GM18873 (cell line): ENCODE measurements around the gene ICAM4.
"Not testable (repeated sequence)": the region's sequence is repeated elsewhere in the genome, so short reads cannot be mapped to it uniquely, and the experiment has no call there.

Experiments
- ATAC-seq: cut with Tn5 transposase; IDR thresholded peaks from one replicate; pipeline ENCODE4 v1.9.1; 2021; ENCODE audit warnings: mild to moderate bottlenecking, moderate library complexity, moderate number of reproducible peaks; ENCODE audit not compliant: unreplicated experiment, low FRiP score

ICAM4 gene

GRCh38 chr19:10286803-10287737, at the start of gene ICAM4:
Gene ICAM4 (plus strand): TSS chr19:10286955. CDS start chr19:10287013, 58 bp downstream.
- ATAC-seq = no peak

- ATAC-seq = no peak
These were observed 49.1 kb upstream of the ICAM4 start for GRCh38 chr19:10237702-10238101.

GRCh38 chr19:10238172-10238783, 48.5 kb upstream of the ICAM4 start:
- ATAC-seq = no peak

DNA sequence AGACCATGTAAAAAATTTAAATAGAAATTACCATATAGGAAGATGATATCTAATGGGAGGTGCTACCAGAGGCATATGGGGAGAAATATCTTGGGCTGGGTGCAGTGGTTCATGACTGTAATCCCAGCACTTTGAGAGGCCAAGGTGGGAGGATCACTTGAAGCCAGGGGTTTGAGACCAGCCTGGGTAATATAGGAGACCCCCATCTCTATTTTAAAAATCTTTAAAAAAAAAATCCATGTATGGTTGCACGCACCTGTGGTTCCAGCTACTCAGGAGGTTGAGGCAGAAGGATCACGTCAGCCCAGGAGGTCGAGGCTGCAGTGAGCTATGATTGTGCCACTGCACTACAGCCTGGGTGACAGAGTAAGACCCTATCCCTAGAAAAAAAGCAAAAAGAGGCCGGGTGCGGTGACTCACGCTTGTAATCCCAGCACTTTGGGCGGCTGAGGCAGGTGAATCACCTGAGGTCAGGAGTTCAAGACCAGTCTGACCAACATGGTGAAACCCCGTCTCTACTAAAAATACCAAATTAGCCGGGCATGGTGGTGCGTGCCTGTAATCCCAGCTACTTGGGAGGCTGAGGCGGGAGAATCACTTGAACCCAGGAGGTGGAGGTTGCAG, 44.8 kb upstream of the ICAM4 start:
- ATAC-seq = not testable (repeated sequence)

DNA sequence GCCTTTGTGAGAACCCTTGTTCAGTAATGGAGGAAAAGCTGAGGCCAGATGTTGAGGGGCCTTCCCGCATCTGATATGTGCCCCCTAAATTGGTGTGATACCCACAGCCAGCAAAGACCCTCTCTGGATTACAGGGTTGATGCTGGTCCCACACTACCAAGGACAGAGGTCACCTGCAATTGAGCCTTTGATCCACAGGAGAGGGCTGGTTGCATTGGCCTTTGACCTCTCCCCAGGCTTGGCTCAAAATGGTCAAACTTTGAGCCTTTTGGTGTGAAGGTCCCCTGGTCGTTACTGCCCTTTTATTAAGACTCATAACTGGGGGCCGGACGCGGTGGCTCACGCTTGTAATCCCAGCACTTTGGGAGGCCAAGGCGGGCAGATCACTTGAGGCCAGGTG, 43.1 kb upstream of the ICAM4 start:
- no peak for ATAC-seq

DNA sequence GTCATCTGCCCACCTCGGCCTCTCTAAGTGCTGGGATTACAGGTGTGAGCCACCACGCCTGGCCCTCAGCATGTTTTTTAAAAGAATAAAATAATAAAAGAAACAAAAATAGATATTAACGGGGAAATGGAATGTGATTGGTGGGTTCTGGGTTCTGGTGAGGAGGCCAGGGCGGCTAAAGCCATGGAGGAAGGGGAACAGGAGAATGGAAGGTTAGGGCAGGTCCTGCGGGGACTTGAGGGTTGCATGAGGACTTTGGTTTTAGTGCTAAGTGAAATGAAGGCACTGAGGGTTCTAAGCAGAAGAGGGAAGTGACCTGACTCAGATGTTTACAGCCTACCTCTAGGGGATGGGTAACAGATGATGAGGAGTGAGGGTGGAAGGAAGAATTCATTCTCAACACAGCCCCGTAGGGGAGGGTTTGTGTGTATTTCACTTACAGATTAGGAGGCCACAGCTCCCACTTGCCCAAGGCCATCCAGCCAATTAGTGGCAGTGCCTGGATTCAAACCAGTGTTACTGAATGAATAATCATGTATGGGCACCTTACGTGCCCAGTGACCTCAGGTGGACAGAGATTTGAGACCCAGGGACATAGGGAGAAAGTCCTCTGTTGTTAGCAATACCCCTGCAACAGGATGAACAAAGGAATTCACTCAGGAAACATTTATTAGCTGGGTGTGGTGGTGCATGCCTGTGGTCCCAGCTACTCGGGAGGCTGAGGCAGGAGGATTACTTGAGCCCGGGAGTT, 41.4 kb upstream of the ICAM4 start:
- ATAC-seq = no peak

DNA sequence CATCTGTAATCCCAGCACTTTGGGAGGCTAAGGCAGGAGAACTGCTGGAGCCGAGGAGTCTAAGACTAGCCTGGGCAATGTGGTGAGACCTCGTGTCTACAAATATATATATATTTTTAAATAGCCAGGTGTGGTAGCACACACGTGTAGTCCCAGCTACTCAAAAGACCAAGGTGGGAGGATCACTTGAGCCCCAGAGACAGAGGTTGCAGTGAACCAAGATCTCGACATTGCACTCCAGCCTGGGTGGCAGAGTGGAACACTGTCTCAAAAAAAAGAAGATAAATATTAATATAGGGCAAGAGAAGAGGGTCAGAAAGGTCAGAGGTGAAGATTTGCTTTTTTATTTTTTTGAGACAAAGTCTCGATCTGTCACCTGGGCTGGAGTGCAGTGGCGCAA, 40.2 kb upstream of the ICAM4 start:
- ATAC-seq = no peak

GRCh38 chr19:10251792-10252694, 34.7 kb upstream of the ICAM4 start, which contains the start of gene MRPL4:
Gene MRPL4 (plus strand): TSS chr19:10252214. CDS start chr19:10252254, 40 bp downstream.
- ATAC-seq = peak; percentile 92

DNA sequence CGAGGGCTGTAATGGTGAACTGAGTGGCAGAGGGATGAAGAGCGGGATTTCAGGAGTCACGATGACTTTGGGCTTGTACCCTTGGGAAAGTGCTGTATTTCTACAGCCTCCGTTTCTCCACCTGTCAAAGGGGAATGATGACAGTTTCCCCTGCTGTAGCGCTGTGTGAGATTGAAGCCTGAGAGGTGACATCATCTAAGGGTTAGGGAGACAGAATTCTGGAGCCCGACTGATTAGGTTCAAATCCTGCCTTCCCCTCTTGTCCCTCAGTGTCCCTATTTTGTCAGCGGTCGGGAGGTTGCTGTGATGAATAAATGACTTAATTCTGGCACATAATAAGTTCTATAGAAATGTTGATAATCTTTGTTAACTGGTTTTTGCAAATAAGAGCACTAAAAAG, 34.0 kb upstream of the ICAM4 start:
- ATAC-seq = no peak

DNA sequence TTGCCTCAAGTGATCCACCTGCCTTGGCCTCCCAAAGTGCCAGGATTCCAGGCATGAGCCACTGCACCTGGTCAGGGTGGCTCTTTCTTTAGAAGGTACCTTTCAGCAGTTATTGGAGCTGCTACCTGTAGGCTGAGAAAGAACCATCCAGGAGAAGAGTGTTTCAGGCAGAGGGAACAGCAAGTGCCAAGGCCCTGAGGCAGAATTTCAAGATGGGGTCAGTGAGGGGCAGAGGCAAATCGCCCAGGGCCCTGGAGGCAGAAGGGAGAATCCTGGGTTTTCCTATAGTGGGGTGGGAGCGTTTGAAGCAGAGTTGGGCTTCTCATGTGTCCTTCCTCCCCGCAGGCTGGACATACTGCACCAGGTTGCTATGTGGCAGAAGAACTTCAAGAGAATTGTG, 32.5 kb upstream of the ICAM4 start:
- no peak for ATAC-seq

GRCh38 chr19:10255358-10255757, 31.4 kb upstream of the ICAM4 start:
- ATAC-seq = no peak

DNA sequence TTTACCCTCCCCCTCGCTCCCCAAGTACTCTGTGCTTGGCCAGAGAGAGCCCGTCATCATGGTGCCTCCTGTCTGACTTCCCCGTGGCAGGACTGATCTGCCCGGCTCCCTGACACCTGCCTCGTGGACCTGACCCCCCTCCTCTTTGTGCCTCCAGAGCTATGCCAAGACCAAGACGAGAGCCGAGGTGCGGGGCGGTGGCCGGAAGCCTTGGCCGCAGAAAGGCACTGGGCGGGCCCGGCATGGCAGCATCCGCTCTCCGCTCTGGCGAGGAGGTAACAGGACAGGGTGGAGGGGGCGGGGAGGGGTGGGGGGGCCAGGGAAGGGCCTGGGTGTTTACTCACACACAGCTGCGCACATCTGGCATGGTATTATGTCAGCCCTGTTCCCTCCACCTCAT, 30.2 kb upstream of the ICAM4 start:
- ATAC-seq = no peak

GRCh38 chr19:10256970-10257615, 29.7 kb upstream of the ICAM4 start:
- ATAC-seq = no peak

DNA sequence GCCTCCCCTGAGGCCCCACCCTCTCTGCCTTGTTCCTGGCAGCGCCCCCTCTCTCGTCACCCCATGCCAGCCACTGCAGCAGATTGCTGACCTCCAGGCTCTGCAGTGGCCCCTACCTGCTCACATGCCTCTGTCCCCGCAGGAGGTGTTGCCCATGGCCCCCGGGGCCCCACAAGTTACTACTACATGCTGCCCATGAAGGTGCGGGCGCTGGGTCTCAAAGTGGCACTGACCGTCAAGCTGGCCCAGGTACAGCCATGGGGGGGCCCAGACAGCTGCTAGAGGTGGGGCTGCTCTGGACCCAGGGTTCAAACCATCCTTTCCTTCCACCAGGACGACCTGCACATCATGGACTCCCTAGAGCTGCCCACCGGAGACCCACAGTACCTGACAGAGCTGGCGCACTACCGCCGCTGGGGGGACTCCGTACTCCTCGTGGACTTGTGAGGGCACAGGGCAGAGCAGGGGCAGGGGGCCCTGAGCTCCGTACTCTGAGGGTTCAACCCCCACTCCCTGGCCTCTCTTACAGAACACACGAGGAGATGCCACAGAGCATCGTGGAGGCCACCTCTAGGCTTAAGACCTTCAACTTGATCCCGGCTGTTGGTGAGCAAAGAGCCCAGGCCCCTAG, 28.6 kb upstream of the ICAM4 start:
- no peak for ATAC-seq

DNA sequence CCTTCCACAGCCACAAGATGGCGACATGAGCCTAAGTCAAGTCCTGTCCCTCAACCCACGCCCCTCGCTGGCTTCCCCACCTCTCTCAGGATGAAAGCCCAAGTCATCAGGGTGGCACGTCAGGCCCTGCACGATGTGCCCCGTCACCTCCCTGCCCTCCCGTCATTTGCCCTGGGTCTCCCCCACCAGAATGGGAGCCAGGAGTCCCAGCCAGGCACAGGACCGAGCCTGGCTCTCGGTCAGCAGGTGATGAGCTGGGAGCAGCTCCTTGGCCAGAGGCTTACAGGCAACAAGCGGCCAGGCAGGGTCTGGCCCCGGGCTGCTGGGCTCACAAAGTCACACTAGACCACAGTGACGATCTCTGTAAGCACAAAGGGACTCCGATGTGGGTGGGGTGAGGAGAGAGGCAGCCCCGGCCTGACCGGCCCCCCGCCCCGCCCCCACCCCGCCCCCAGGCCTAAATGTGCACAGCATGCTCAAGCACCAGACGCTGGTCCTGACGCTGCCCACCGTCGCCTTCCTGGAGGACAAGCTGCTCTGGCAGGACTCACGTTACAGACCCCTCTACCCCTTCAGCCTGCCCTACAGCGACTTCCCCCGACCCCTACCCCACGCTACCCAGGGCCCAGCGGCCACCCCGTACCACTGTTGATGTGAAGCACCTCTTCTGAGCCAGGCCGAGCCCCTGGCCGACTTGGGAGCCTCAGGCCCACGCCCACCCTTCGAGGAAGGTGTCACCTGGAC, 27.4 kb upstream of the ICAM4 start:
- ATAC-seq = no peak

DNA sequence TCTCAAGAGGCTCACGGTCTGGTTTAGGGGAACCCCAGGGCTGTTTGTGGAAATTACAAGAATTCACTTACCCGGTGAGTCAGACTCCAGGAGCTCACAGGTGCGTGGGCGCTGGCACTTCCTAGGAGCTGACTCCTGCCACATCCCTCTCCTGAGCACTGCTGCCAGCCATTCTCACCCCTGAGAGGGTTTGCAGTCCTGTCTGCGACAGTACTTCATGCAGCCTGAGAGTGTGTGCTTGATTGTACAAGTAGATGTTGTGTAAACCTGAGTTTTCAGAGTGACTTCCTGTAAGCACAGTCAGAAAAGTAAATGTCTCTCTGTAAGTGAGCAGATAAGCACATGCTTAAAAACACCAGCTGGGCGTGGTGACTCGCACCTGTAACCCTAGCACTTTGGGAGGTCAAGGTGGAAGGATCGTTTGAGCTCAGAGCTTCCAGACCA, 26.6 kb upstream of the ICAM4 start:
- ATAC-seq = no peak

GRCh38 chr19:10262771-10263170, 24.0 kb upstream of the ICAM4 start:
- ATAC-seq = no peak

- no peak for ATAC-seq
These were observed 20.0 kb upstream of the ICAM4 start for GRCh38 chr19:10266706-10267105.
